ENCODE measurements around the gene XCL1. TPM values are rescaled to one million over a fixed set of nuclear protein-coding genes. Genes with fewer than 3 reads are reported as not detected.

The XCL1 gene
- total and polyA plus RNA-seq, 4 donors, result 0.12 to 0.17 TPM; not detected in 2

DNA sequence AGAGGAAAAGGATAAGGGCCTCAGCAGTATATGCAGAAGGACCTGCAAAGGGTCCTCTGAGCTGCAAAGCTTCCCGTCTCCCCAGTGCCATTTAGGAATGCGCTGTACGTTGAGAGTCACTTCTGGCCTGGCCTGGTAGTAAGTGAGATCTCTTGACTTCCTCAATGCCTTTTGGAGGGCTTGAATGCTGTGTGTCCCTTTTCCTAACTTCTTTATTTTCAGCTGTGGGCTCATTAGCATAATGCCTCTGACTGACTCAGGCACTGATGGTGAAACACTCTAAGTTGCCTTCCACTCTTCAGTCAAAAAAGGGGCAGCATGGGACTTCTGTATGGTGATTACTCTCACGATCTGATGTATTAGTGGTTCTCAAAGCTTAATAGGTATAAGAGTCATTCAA lies 49.9 kb downstream of the XCL1 start:
- WGBS (ENCODE audit: insufficient coverage), result 80% methylated on average over 4 of the region's 4 CpGs
- DNase-seq (ENCODE audit: low read depth in 4 of 6, low spot score in 6 of 6), result no peak
- H3K4me1 ChIP-seq (ENCODE audit: control insufficient read depth, insufficient read depth, low read length), result no peaks in the 10 kb centered on the region
- H3K27ac ChIP-seq (ENCODE audit: low read depth, low read length), result no peak overlapping the region
- no peak overlapping the region for H3K4me3 ChIP-seq (ENCODE audit: low read depth, low read length)
- H3K27me3 ChIP-seq (ENCODE audit: control insufficient read depth, insufficient read depth, low read length), result no peaks in the 10 kb centered on the region
- H3K36me3 ChIP-seq (ENCODE audit: control insufficient read depth, insufficient read depth, low read length), result no peaks in the 10 kb centered on the region
- no peaks in the 10 kb centered on the region for H3K9me3 ChIP-seq (ENCODE audit: control insufficient read depth, insufficient read depth, low read length)

DNA sequence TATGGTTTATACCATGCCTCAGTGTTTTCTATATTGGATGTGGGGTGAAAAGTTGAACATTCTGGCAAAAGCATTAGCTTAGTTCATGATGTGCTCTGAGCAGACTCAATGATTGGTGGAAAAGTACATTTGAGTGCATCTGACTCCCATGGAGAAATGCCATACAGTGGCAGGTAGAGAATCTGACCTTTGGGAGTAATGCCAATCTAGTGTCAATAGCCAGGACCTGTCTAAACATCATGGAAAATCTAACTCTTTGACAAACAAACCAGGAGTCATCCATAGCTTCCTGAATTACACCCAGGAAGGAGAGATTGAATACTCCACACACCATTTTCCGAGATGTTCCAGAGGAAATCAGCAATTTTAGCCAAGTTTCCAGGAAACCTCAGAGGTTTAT lies 51.0 kb downstream of the XCL1 start:
- Histone ChIP-seq H3K27ac (ENCODE audit: low read depth, low read length) (no peak overlapping the region), H3K9me3 (ENCODE audit: control insufficient read depth, insufficient read depth, low read length) (no peaks in the 10 kb centered on the region), H3K36me3 (ENCODE audit: control insufficient read depth, insufficient read depth, low read length) (no peaks in the 10 kb centered on the region), H3K4me1 (ENCODE audit: control insufficient read depth, insufficient read depth, low read length) (no peaks in the 10 kb centered on the region), H3K4me3 (ENCODE audit: low read depth, low read length) (no peak overlapping the region), H3K27me3 (ENCODE audit: control insufficient read depth, insufficient read depth, low read length) (no peaks in the 10 kb centered on the region)
- no CpG with 5 or more reads among the region's 1 CpG for WGBS (ENCODE audit: insufficient coverage)
- no peak for DNase-seq (ENCODE audit: low read depth in 4 of 6, low spot score in 6 of 6)

DNA sequence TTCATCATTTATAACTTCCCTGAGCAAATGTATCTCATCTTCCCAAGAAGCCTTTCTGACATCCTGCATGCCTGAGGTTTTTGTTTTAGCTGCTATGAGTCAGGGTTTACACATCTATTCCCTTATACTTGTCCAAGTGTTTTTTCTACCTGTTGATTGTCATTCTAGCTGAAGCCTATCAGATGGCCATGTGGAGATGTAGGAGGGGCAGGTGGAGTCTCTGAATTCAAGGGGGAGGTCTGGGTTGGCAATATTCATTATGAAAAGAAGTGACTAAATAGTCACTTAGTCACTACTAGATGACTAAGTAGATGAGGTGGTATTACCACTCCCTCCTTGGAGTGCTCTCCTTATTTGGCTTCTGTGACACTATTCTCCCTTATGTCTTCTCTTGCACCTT lies 52.4 kb downstream of the XCL1 start:
- Histone ChIP-seq H3K9me3 (ENCODE audit: control insufficient read depth, insufficient read depth, low read length) (no peaks in the 10 kb centered on the region), H3K27me3 (ENCODE audit: control insufficient read depth, insufficient read depth, low read length) (no peaks in the 10 kb centered on the region), H3K27ac (ENCODE audit: low read depth, low read length) (no peak overlapping the region), H3K36me3 (ENCODE audit: control insufficient read depth, insufficient read depth, low read length) (no peaks in the 10 kb centered on the region), H3K4me1 (ENCODE audit: control insufficient read depth, insufficient read depth, low read length) (no peaks in the 10 kb centered on the region), H3K4me3 (ENCODE audit: low read depth, low read length) (no peak overlapping the region)
- DNase-seq (ENCODE audit: low read depth in 4 of 6, low spot score in 6 of 6), result no peak

DNA sequence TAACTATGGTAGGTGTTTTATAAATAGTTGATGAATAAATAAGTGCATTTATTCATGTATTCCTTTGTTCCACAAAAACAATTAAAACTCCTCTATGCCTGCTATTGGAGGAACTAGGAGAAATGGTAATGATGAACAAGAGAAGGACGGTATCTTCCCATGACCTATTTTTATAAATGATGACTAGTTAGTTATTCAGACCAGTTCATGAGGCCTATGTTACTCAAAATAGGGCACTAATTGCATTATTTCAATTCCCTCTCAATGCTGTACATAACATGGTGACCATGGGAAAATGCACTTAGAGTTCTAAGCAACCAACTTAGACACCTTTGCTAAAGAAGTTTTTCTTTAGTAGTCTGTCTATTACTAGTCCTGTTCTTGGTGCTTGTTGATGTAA lies 53.1 kb downstream of the XCL1 start:
- Histone ChIP-seq H3K4me1 (ENCODE audit: control insufficient read depth, insufficient read depth, low read length) (no peaks in the 10 kb centered on the region), H3K27me3 (ENCODE audit: control insufficient read depth, insufficient read depth, low read length) (no peaks in the 10 kb centered on the region), H3K36me3 (ENCODE audit: control insufficient read depth, insufficient read depth, low read length) (no peaks in the 10 kb centered on the region), H3K27ac (ENCODE audit: low read depth, low read length) (no peak overlapping the region), H3K9me3 (ENCODE audit: control insufficient read depth, insufficient read depth, low read length) (no peaks in the 10 kb centered on the region), H3K4me3 (ENCODE audit: low read depth, low read length) (no peak overlapping the region)
- DNase-seq (ENCODE audit: low read depth in 4 of 6, low spot score in 6 of 6), result no peak
- no CpG with 5 or more reads among the region's 1 CpG for WGBS (ENCODE audit: insufficient coverage)

Other genes starting within 250 kb of the XCL1 start
- under 1 TPM in 1 of 2 donors, not detected in 1; 0.33 TPM for gene XCL2, start 32.6 kb upstream of the XCL1 start, total RNA-seq
- not detected for gene XCL2, start 32.6 kb upstream of the XCL1 start, polyA plus RNA-seq (ENCODE audit: insufficient read length in 2 of 2)
- gene DPT, start 152.6 kb downstream of the XCL1 start, total RNA-seq, result 10 to 100 TPM in 1 of 2 donors, 1 to 10 TPM in 1; 9.4 to 14.4 TPM
- gene DPT, start 152.6 kb downstream of the XCL1 start, polyA plus RNA-seq (ENCODE audit: insufficient read length in 2 of 2), result 1 to 10 TPM; 1.6 to 5.5 TPM